AML-193 (cell line): ENCODE results near the gene COL6A3.

ENCODE experiments used
- DNase-seq, 2 experiments: peaks; one replicate each; lab custom pipeline; 2025; lab: John Stamatoyannopoulos, UW

The COL6A3 gene

DNA sequence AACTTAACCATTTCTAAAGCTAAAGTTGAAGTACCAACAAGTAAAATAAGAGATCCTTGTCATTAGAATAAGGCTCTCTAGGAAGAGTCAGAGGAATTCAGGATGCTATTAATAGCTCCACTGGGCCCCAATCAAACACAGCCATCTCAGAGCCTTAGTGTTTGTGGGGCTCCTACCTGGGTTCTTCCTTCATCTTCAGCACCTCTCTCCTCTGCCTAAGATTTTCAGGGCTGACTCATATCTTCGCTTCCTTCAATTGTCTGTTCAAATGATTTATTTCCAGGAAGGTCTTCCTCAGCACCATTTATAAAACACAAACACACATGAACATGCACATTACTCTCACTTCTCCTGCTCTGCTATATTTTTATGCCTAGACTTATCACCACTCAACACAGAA, 119.5 kb downstream of the COL6A3 start:
- no peak for DNase-seq

DNA sequence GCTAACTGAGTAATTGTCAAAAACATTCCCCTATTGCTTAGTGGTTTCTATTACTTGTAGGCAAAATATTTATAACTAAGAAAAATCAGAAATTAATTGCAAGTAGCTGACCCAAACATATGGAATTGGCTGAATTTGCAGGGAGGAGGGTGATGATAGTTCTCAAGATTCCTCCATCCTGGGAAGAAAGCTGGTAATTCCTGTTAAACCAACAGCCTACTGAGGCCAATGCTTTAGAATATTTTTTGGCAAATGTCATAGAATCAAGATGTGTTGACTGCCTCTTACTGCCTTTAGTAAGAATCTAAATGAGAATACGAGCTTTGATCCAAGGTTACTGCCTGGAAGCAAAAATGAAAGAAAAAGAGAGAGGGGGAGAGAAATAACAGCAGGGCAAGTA, 120.0 kb downstream of the COL6A3 start:
- no peak for DNase-seq

DNA sequence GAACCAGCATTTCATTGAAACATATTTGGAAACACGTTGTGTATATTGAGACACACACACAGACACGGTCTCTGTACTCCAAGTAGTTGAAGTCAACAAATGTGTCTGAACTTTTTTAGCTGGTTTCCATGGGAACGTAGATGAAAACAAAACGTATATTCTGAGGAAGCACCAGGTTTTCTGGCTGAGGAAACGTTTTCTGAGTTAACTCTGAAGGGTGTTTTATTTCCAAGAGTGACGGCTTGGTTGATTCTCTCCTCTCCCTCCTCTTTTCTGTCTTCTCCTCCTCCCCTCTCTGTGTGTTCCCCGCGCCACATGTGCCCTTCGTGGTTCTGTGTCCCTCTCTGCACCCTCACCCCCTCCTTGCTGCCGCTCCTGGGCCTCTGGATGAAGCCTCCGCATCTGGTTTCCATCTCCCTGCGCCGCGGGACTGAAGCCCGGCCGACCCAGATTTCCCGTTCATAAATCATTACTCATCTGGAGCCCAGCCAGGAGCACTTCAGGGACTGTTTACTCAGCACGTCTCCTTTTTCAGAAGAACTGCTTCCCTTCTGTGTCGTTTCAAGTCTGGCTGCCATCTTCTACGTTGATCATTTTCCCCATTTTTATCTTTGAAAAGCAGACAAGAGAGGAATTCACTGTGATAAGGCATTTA, 122.7 kb downstream of the COL6A3 start:
- DNase-seq: no peak

DNA sequence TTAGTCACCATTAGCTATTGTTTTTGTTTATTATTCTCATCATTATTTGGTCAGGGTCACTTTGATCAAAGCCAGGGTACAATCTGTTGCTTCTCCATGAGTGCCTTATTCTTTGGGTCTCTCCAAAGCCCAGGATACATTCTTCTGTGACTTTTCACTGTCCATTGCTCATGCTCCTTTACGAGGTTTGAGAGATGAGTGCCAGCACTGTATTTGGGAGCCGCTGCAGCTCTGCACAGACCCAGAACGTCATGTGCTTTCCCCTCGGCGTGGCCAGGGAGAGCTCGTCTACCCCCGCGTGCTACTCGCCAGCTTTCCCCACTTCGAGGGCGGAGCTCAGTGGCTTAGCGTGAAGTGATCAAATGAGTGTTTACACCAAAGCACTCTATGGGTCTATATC, 123.7 kb downstream of the COL6A3 start:
- DNase-seq: no peak

DNA sequence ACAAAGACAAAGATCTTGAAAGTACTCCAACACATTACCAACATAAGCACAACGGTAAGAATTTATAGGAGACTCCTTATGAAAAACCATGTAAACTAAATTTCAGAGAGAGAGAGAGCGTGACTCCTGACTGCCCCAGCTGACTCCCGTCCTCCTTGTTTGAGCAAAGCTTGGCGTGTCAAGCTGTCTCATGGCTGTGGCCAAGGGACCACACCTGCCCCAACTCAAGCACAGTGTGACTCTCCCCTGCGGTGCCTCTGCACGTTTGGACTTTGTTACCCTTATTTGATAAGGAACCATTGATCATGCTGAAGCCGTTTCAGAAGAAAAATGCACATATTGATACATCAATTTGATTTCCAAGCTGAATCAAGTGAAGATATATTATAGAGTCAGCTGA, 124.8 kb downstream of the COL6A3 start:
- no peak for DNase-seq

DNA sequence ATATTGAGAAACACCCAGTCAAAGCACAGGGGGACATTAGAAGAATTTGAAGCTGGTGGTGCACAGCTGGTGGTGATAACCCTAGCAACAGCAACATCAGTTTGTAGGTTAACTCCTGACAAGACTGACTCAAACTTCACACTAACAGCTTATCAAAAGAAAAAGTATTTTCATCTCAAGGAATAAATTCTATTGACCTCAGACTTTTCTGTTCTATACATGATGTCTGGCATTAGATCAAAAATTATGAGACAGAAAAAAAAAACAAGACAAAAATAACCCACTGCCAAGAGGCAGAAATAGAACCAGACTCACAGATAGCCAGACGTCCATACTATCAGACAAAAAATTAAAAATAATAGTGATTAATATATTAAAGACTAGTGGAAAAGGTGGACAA, 126.1 kb downstream of the COL6A3 start:
- DNase-seq: no peak

DNA sequence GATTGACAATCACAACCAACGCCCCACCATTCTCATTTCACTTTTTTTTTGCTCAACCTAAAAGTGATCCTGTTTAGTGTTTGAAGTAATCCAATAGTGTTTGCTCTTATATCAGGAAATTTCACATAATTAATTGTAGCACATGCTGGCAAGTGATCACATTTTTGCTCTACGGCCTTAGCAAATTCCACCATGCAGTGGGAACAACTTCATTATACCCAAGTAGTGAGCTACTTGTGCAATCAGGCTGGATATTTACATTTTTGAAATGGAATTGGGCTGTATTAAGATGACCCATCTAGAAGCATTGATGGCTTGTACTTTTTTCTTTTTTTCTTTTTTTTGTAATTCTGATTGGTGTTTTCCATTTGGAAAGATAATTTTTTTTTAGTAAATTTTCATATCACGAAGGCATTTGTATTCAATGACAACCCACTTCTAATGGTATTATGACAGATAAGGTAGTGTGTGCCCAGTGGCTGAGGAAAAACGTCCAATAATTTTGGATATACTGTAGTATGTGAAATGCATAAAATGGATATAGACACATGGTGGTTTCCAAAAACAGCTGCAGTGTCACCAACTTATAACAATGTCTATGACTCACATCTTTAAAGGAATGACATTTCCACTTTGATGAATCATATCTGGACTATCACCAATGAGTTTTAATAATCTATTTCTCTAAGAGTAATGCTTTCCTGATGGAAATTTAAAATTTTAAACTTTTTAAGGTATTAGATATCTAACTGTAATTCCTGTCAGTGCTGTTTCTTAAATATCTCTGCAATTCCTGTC, 130.6 kb downstream of the COL6A3 start:
- DNase-seq: no peak

DNA sequence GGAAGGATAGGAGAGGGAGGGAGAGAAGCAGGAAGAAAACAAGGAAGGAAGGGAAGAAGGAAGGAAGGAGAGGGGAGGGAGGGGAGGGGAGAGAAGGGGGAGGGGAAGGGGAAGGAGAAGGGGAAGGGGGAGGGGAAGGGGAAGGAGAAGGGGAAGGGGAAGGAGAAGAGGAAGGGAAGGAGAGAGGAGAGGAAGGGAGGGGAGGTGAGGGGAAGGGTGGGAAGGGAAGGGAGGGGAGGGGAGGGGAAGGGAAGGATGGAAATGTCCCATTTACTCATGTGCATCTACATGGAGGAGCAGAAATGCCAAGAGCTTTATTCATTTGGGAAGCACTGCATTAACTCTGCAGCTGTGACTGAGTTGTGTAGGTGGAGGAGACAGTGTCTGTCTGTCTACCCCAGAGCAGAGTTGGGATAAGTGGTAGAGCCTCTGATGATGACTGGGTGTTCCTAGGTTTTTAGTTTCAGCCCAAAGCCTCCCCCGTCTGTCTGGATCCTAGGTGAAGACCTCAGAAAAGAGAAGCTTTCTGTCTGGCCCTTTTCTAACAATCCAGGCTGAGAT, 131.3 kb downstream of the COL6A3 start:
- DNase-seq: no peak

DNA sequence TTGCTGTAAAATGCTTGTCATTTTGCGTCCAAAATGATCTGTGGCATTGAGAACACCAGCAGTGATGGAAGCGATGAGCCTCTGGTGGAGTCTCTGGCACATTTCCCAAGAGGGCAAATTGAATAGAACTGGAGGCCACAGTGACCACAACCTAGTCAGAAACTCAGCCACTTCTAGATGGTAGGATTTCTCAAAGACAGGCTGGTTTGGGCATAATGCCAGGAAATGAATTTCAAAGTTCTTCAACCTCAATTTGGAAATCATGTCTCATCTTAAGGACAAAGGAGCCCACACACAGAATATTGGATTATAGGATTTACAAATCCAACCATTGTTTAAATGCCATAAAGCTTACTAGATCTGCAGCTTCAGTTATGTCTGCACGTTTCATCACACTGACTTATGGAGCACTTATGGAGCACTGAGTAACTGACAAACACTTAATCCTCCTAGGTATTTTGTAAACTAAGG, 132.1 kb downstream of the COL6A3 start:
- no peak for DNase-seq

DNA sequence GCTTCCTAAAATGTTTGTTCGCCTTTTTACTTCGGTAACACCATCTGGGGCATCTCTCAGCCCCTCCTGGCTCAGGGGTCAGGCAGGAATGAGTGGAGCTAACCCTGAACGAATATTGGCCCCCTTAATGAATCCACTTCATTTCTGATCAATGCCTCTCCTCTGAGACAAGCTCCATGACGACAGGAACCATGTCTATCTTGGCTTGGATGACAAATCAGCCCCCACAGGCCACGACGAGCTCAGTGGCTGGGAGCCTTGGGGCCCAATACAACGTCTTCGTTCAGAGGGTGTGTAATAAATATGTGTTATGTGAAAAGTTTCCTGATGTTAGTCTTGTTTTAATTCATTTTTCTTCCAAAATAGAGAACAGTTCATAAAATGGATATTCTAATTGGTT, 133.0 kb downstream of the COL6A3 start:
- DNase-seq: no peak

DNA sequence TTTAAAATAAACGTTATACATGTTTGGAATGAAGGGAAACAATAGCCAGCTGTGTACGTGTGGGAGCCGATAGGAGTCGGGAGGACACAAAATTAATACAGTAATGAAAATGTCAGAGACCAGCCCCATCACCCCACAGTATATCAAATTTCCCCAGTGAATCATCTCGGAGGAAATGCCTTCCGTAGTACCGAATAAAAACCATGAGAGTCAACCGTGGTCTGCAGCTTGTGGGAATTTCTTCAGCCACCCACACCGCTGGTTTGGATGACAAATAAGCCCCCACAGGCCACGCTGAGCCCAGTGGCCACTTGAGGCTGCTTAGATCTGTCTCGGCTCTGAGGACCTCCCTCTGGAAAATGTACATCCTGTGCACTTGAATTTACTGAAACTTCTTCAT, 133.7 kb downstream of the COL6A3 start:
- no peak for DNase-seq

DNA sequence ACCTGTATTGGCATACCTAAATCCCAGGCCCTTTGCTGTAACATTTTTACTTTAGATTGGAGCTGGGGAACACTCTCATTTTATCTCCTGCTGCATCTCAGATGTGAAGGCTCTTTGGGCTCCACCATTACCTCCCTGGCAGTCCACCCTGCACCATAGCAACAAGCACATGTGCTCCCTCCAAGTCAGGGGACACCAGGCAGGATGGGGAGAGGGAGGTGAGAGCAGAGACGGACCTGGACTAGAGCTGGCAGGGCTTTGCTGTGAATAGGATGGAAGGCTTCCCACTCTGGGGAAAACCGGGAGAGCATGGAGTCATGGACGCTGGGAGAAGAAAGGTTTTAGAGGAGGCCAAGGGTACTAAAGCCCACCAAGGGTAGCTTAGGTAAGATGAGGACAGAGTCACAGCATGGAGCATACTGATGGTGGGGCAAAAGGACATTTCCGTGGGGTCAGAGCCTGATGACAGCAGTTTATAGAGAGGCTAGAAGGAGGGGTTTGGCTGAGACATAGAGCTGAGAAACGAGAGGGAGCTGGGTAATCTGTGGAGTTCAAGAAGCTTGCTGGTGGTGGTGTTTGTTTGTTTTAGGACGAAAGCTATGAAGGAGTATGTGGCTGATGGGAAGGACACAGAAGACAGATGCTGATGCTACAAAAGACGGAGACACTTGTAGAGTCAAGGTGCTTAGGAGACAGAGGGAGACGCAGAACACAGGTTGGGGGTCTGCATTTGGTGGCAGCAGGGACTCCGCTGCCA, 134.8 kb downstream of the COL6A3 start:
- no peak for DNase-seq

DNA sequence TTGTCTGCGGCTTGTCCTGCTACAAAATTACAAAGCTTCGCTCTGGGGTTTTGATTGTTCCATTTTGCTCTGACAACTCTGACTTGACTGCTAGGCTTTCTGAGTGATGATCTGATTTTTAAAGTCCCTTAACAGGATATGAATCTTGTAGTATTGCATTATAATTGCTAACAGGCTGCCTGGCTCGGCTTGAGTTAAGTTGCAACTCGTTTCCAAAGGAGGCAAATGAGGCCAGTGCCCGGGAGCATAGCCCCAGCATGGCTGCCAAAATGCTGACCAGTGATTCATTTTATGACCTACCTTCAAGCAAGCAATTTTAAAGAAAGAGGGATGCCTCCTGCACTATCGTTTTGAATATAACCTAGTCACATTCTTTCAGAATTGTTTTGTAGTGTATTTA, 135.4 kb downstream of the COL6A3 start:
- DNase-seq: no peak

DNA sequence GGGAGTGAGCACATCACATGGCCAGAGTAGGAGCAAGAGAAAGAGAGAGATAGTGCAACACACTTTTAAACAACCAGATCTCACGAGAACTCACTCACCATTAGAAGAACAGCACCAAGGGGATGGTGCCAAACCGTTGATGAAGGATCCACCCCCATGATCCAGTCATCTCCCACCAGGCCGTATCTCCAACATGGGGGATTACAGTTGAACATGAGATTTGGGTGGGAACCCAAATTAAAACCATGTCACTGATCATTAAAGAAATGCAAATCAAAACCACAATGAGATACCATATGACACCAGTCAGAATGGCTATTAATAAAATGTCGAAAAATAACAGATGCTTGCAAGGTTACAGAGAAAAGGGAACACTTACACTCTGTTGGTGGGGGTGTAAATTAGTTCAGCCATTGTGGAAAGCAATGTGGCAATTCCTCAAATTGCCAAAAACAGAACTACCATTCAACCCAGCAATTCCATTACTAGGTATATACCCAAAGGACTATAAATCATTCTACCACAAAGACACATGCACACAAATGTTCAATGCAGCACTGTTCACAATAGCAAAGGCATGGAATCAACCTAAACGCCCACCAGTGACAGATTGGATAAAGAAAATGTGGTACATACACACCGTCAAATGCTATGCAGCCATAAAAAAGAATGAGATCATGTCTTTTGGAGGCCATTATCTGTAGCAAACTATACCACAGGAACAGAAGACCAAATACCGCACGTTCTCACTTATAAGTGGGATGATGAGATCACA, 137.1 kb downstream of the COL6A3 start:
- no peak for DNase-seq
